H1 (cell line): ENCODE measurements around the gene C3orf62. TPM values are rescaled to one million over a fixed set of nuclear protein-coding genes. Genes with fewer than 3 reads are reported as not detected.

Experiments used
- CTCF ChIA-PET: fragments of 300-600 bp; sonication (Branson Sonifier 250); formaldehyde crosslinking; loops from one replicate; lab custom pipeline; 2021; ENCODE audit not compliant: partially characterized antibody; lab: Charles Lee
- POLR2A ChIA-PET: fragments of 300-600 bp; sonication (Branson Sonifier 250); formaldehyde crosslinking; loops from one replicate; lab custom pipeline; 2021; ENCODE audit warnings: inconsistent platforms; ENCODE audit not compliant: partially characterized antibody; lab: Charles Lee
- DNase-seq, 2 experiments: peaks; one replicate each; pipeline versions ENCODE4 v3.0.0 to v3.0.0-alpha.2; 2010 to 2022; ENCODE audit warnings: low spot score in 2 of 2, low read depth in 1 of 2, mixed read lengths in 1 of 2
- FAIRE-seq: peaks from 2 replicates; lab custom pipeline; 2011; peaks lifted over from hg19 to GRCh38; lab: Jason Lieb, UNC
- H2AFZ ChIP-seq: 2 replicates; pipeline ENCODE4 v1.8.1; 2012; ENCODE audit warnings: low read length, inconsistent platforms
- H2AK5ac ChIP-seq: 2 replicates; pipeline ENCODE4 v1.6.1; 2013; ENCODE audit warnings: low read depth, low read length
- H2BK120ac ChIP-seq: replicated peaks from 2 replicates; pipeline ENCODE3; 2013; ENCODE audit warnings: low read depth, low read length, inconsistent platforms
- H2BK12ac ChIP-seq: 2 replicates; pipeline ENCODE4 v1.6.1; 2013; ENCODE audit warnings: low read depth, low read length
- H2BK15ac ChIP-seq: 2 replicates; pipeline ENCODE4 v1.6.1; 2013; ENCODE audit warnings: low read length
- H2BK20ac ChIP-seq: 2 replicates; pipeline ENCODE4 v1.6.1; 2013; ENCODE audit warnings: low read length
- H2BK5ac ChIP-seq: 2 replicates; pipeline ENCODE4 v1.6.1; 2013; ENCODE audit warnings: low read depth, low read length
- H3K14ac ChIP-seq: 2 replicates; pipeline ENCODE4 v1.6.1; 2013; ENCODE audit warnings: inconsistent platforms; ENCODE audit not compliant: insufficient read length
- H3K18ac ChIP-seq: 2 replicates; pipeline ENCODE4 v1.6.1; 2013; ENCODE audit warnings: low read length; ENCODE audit errors: extremely low read depth
- H3K23ac ChIP-seq: 2 replicates; pipeline ENCODE4 v1.6.1; 2013; ENCODE audit warnings: inconsistent platforms; ENCODE audit not compliant: insufficient read length
- H3K23me2 ChIP-seq: 2 replicates; pipeline ENCODE4 v1.6.1; 2013; ENCODE audit warnings: low read depth, low read length
- H3K27ac ChIP-seq: 2 replicates; pipeline ENCODE4 v1.6.1; 2011; ENCODE audit warnings: low read depth, low read length, inconsistent platforms
- H3K27me3 ChIP-seq, 4 experiments: replicated peaks in 1 of 4; 1 replicate in 1 of 4; 2 replicates in 3 of 4; pipeline versions ENCODE4 v1.6.1 to v1.8.1; 2011 to 2013; ENCODE audit warnings: low read length in 3 of 4, mild to moderate bottlenecking in 3 of 4, inconsistent platforms in 2 of 4, mixed read lengths in 2 of 4, moderate library complexity in 1 of 4; ENCODE audit not compliant: control insufficient read depth in 3 of 4, insufficient read depth in 3 of 4; ENCODE audit errors: extremely low read depth in 1 of 4
- H3K36me3 ChIP-seq, 4 experiments: 2 replicates each; pipeline versions ENCODE4 v1.6.1 to v1.8.1; 2011 to 2013; ENCODE audit warnings: mild to moderate bottlenecking in 4 of 4, low read length in 3 of 4, moderate library complexity in 2 of 4, control low read depth in 1 of 4, inconsistent platforms in 1 of 4; ENCODE audit not compliant: insufficient read depth in 4 of 4, control insufficient read depth in 2 of 4
- H3K4ac ChIP-seq: replicated peaks from 2 replicates; pipeline ENCODE3; 2013; ENCODE audit warnings: low read length, low read depth, mixed read lengths, inconsistent platforms; ENCODE audit not compliant: insufficient read length
- H3K4me1 ChIP-seq, 4 experiments: replicated peaks in 1 of 4; 1 replicate in 1 of 4; 2 replicates in 3 of 4; pipeline versions ENCODE4 v1.6.1 to v1.8.1; 2011 to 2013; ENCODE audit warnings: low read length in 3 of 4, inconsistent platforms in 2 of 4, mixed read lengths in 1 of 4; ENCODE audit not compliant: insufficient read depth in 4 of 4, control insufficient read depth in 3 of 4
- H3K4me2 ChIP-seq, 2 experiments: 2 replicates each; pipeline versions ENCODE4 v1.6.1 to v1.8.1; 2011 to 2013; ENCODE audit warnings: low read depth in 2 of 2, low read length in 2 of 2, control low read depth in 1 of 2, inconsistent platforms in 1 of 2, mild to moderate bottlenecking in 1 of 2; ENCODE audit not compliant: insufficient read depth in 1 of 2
- H3K4me3 ChIP-seq, 4 experiments: fragments of 200-600, 300-600 bp in 1 of 4; sonication (generic), shearing (Covaris generic), sonication (Bioruptor Twin) in 1 of 4; 2 replicates each; pipeline versions ENCODE4 v1.5.1 to v1.8.1; 2011 to 2016; ENCODE audit warnings: low read length in 4 of 4, low read depth in 3 of 4, control low read depth in 2 of 4, inconsistent platforms in 2 of 4, mild to moderate bottlenecking in 2 of 4, mixed read lengths in 1 of 4, moderate library complexity in 1 of 4; ENCODE audit not compliant: insufficient read depth in 2 of 4; ENCODE audit errors: extremely low read depth in 1 of 4
- H3K56ac ChIP-seq: replicated peaks from 2 replicates; pipeline ENCODE3; 2013; ENCODE audit warnings: low read depth, mild to moderate bottlenecking, mixed read lengths, low read length, inconsistent platforms; ENCODE audit not compliant: insufficient read length
- H3K79me1 ChIP-seq: 2 replicates; pipeline ENCODE4 v1.6.1; 2013; ENCODE audit warnings: low read depth, low read length, control low read depth
- H3K79me2 ChIP-seq, 2 experiments: 2 replicates each; pipeline versions ENCODE4 v1.6.1 to v1.8.1; 2012 to 2013; ENCODE audit warnings: low read length in 2 of 2, mild to moderate bottlenecking in 2 of 2, inconsistent platforms in 1 of 2; ENCODE audit not compliant: insufficient read depth in 2 of 2, control insufficient read depth in 1 of 2
- H3K9ac ChIP-seq, 4 experiments: replicated peaks in 1 of 4; 1 replicate in 1 of 4; 2 replicates in 3 of 4; pipeline versions ENCODE4 v1.6.1 to v1.8.1; 2011 to 2013; ENCODE audit warnings: low read depth in 3 of 4, low read length in 3 of 4, control low read depth in 2 of 4, mild to moderate bottlenecking in 2 of 4, moderate library complexity in 2 of 4, inconsistent platforms in 1 of 4; ENCODE audit errors: extremely low read depth in 1 of 4
- H3K9me3 ChIP-seq, 2 experiments: 2 replicates each; pipeline versions ENCODE4 v1.6.1 to v1.8.1; 2012 to 2013; ENCODE audit warnings: mild to moderate bottlenecking in 2 of 2, moderate library complexity in 2 of 2, control low read depth in 1 of 2, inconsistent platforms in 1 of 2, low read depth in 1 of 2, low read length in 1 of 2, mixed read lengths in 1 of 2; ENCODE audit not compliant: insufficient read depth in 2 of 2
- H4K20me1 ChIP-seq, 2 experiments: replicated peaks in 1 of 2; 2 replicates each; pipeline versions ENCODE3 to v1.8.1; 2011 to 2013; ENCODE audit warnings: inconsistent platforms in 2 of 2, low read length in 2 of 2, mild to moderate bottlenecking in 1 of 2; ENCODE audit not compliant: insufficient read depth in 2 of 2, control insufficient read depth in 1 of 2
- H4K5ac ChIP-seq: 2 replicates; pipeline ENCODE4 v1.6.1; 2013; ENCODE audit warnings: low read length, low read depth, mixed read lengths, inconsistent platforms; ENCODE audit not compliant: insufficient read length
- H4K8ac ChIP-seq: 2 replicates; pipeline ENCODE4 v1.8.0; 2013; ENCODE audit warnings: mild to moderate bottlenecking, moderate library complexity, low read length, inconsistent platforms; ENCODE audit not compliant: insufficient read depth; ENCODE audit errors: extremely low read depth
- H4K91ac ChIP-seq: replicated peaks from 2 replicates; pipeline ENCODE3; 2013; ENCODE audit warnings: low read length, mixed read lengths, inconsistent platforms; ENCODE audit not compliant: insufficient read length
- ASH2L ChIP-seq: fragments of 200-600, 300-600 bp; sonication (generic); IDR thresholded peaks from one replicate; pipeline ENCODE4 v1.7.1; 2017; ENCODE audit warnings: low read length
- CEBPB ChIP-seq: IDR thresholded peaks from 2 replicates; pipeline ENCODE4 v1.6.1; 2012; ENCODE audit warnings: low read depth, low read length
- HDAC2 ChIP-seq, 2 experiments: fragments of 300-600 bp in 1 of 2; sonication (generic) in 1 of 2; IDR thresholded peaks; 2 replicates each; pipeline ENCODE4 v1.6.1; 2011 to 2012; ENCODE audit warnings: low read depth in 2 of 2, low read length in 2 of 2, mild to moderate bottlenecking in 2 of 2, moderate library complexity in 2 of 2, borderline replicate concordance in 1 of 2, inconsistent platforms in 1 of 2
- HDAC6 ChIP-seq: IDR thresholded peaks from one replicate; pipeline ENCODE4 v1.7.1; 2012; ENCODE audit warnings: low read depth, mild to moderate bottlenecking, inconsistent platforms, low read length, moderate library complexity
- JUN ChIP-seq: IDR thresholded peaks from 2 replicates; pipeline ENCODE4 v1.6.1; 2011; ENCODE audit warnings: low read depth, mild to moderate bottlenecking, improper control_type of control experiment, low read length
- KDM4A ChIP-seq: IDR thresholded peaks from one replicate; pipeline ENCODE4 v1.7.1; 2012; ENCODE audit warnings: low read depth, mild to moderate bottlenecking, moderate library complexity, low read length, inconsistent platforms; ENCODE audit not compliant: severe bottlenecking
- KDM5A ChIP-seq: fragments of 200-600 bp; IDR thresholded peaks from 2 replicates; pipeline ENCODE4 v1.7.1; 2012; ENCODE audit warnings: mild to moderate bottlenecking, low read length, inconsistent platforms, mixed read lengths
- NRF1 ChIP-seq: IDR thresholded peaks from 2 replicates; pipeline ENCODE4 v1.6.1; 2011; ENCODE audit warnings: mild to moderate bottlenecking, low read depth, low read length, improper control_type of control experiment
- PHF8 ChIP-seq: fragments of 200-600 bp; sonication (generic); conservative IDR thresholded peaks from 2 replicates; pipeline ENCODE4 v1.7.1; 2012; ENCODE audit warnings: low read depth, mild to moderate bottlenecking, inconsistent platforms, low read length, moderate library complexity
- RAD21 ChIP-seq, 2 experiments: IDR thresholded peaks in 1 of 2; conservative IDR thresholded peaks in 1 of 2; 2 replicates each; pipeline ENCODE4 v1.6.1; 2011; ENCODE audit warnings: low read depth in 2 of 2, low read length in 2 of 2, improper control_type of control experiment in 1 of 2, inconsistent platforms in 1 of 2, mild to moderate bottlenecking in 1 of 2, moderate library complexity in 1 of 2
- RFX5 ChIP-seq: IDR thresholded peaks from 2 replicates; pipeline ENCODE4 v1.6.1; 2011; ENCODE audit warnings: low read depth, low read length, improper control_type of control experiment, borderline replicate concordance
- SIN3A ChIP-seq, 2 experiments: IDR thresholded peaks in 1 of 2; conservative IDR thresholded peaks in 1 of 2; 2 replicates each; pipeline ENCODE4 v1.6.1; 2011 to 2012; ENCODE audit warnings: low read length in 2 of 2, improper control_type of control experiment in 1 of 2, low read depth in 1 of 2, mild to moderate bottlenecking in 1 of 2
- SIX5 ChIP-seq: IDR thresholded peaks from 2 replicates; pipeline ENCODE4 v1.6.1; 2011; ENCODE audit warnings: mild to moderate bottlenecking, low read depth, low read length
- TAF7 ChIP-seq: optimal IDR thresholded peaks from 2 replicates; pipeline ENCODE3; 2011; ENCODE audit warnings: low read depth, mild to moderate bottlenecking, inconsistent platforms, low read length, moderate library complexity, borderline replicate concordance
- WGBS, 2 experiments: shearing (Covaris generic) in 1 of 2; methylation state at CpG; one replicate each; pipeline versions ENCODE4 v1.1.6 to v1.1.7; 2013 to 2015; ENCODE audit warnings: low lambda C conversion rate in 2 of 2, mixed read lengths in 2 of 2, inconsistent platforms in 1 of 2, low coverage in 1 of 2, missing lambda C conversion rate in 1 of 2; ENCODE audit not compliant: insufficient replicate concordance in 2 of 2, insufficient coverage in 1 of 2, insufficient read length in 1 of 2; ENCODE audit errors: extremely low coverage in 1 of 2, missing lambda C conversion rate in 1 of 2; 5-methylcytosine and 5-hydroxymethylcytosine counted together
- polyA plus RNA-seq, 7 experiments: library from polyadenylated mRNA; depleted of rRNA in 3 of 7; stranded (reverse) in 5 of 7; unstranded in 2 of 7; fragments of >200 nt in 5 of 7; fragments of 200-250 nt in 2 of 7; gene quantifications; 1 replicate in 5 of 7; 2 replicates in 1 of 7; 4 replicates in 1 of 7; pipeline versions ENCODE4 v1.2.1 to v1.2.3, GENCODE V29; 2011 to 2013; ENCODE audit warnings: missing spikeins in 2 of 7, mixed read lengths in 2 of 7
- total RNA-seq: library from RNA; stranded (reverse); fragmentation: NEBNext Ultra II Directional; extraction: Animal tissue kit (Norgen Biotek cat#: 25700); gene quantifications from 2 replicates; pipeline ENCODE4 v1.2.1, GENCODE V29; 2021

Gene C3orf62
- total and polyA plus RNA-seq, 2 of the 8 experiments (the other 6 are each of a cell fraction or from before 2014, with no cell fraction given): 1.1 to 3.0 TPM

GRCh38 chr3:49294343-49294742 is 17.3 kb upstream of the C3orf62 start:
- Histone ChIP-seq H2BK12ac (no peak overlapping the region), H3K27me3 (no peaks in the 10 kb centered on the region), H2BK120ac (no peak overlapping the region), H3K9me3 (no peaks in the 10 kb centered on the region), H3K79me1 (no peaks in the 10 kb centered on the region), H2AK5ac (no peak overlapping the region), H4K8ac (no peak overlapping the region), H4K20me1 (peaks cover 0 to 2% of the 10 kb centered on the region in 2 experiments), H3K4me2 (no peak overlapping the region), H4K91ac (no peak overlapping the region), H3K23me2 (no peaks in the 10 kb centered on the region), H3K79me2 (no peaks in the 10 kb centered on the region), H3K27ac (no peak overlapping the region), H3K56ac (no peak overlapping the region), H2BK20ac (no peak overlapping the region), H3K4ac (no peak overlapping the region), H3K18ac (no peak overlapping the region), H2BK5ac (no peak overlapping the region), H3K14ac (no peak overlapping the region), H3K9ac (no peak overlapping the region), H2BK15ac (no peak overlapping the region), H4K5ac (no peak overlapping the region), H3K23ac (no peak overlapping the region), H3K36me3 (peaks cover 7 to 35% (median 16%) of the 10 kb centered on the region in 4 experiments), H2AFZ (no peak overlapping the region), H3K4me1 (no peaks in the 10 kb centered on the region), H3K4me3 (no peak overlapping the region)
- TF ChIP-seq PHF8 (no peak), RFX5 (no peak), RAD21 (IDR thresholded peaks at IDR 0.05 in 1 of 2, conservative IDR thresholded peaks at IDR 0.05 in 1 of 2; ENCODE audit: low read depth in 2 of 2, low read length in 2 of 2) (no peak), CEBPB (no peak), KDM5A (no peak), JUN (no peak), SIN3A (conservative IDR thresholded peaks at IDR 0.05 in 1 of 2, IDR thresholded peaks at IDR 0.05 in 1 of 2; ENCODE audit: low read depth in 1 of 2, low read length in 2 of 2) (no peak), SIX5 (no peak), ASH2L (no peak), KDM4A (no peak), HDAC2 (IDR thresholded peaks at IDR 0.05; ENCODE audit: borderline replicate concordance in 1 of 2, low read depth in 2 of 2, low read length in 2 of 2) (no peak), HDAC6 (no peak), NRF1 (no peak), TAF7 (no peak)
- 94% methylated on average over 8 of the region's 8 CpGs; no CpG with 5 or more reads in 1 of the 2 experiments for WGBS, 2 experiments
- no peak for FAIRE-seq
- ChIA-PET POLR2A (no interaction called here), CTCF (interaction anchor here (0.5 to 1.5 kb wide), 8 partner anchors 15 to 228 kb away, joined by 3 read pairs; no protein-coding TSS in a partner anchor)
- no peak for DNase-seq
